Effector CD4-positive, alpha-beta T cell (primary cell): ENCODE results near the gene SPATA24.
"Not testable (repeated sequence)": the region's sequence is repeated elsewhere in the genome, so short reads cannot be mapped to it uniquely, and the experiment has no call there.

Experiments
- DNase-seq: peaks from one replicate; pipeline ENCODE4 v3.0.0-alpha.2; 2020

SPATA24 gene

DNA sequence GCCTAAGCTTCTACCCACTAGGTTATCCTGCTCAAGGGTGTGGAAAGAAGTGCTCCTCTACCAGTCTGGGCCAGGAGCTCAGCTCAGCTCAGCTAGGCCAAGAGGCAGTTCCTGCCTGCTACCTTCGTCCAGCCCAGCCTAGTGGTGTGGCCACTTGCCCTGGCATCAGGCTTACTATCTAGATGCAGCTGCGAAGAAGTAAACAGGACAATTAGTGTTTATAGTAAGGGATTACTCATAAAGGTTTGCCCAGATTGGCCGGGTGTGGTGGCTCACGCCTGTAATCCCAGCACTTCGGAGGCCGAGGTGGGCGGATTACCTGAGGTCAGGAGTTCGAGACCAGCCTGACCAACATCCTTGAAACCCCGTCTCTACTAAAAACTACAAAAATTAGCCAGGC is 12.8 kb upstream of the SPATA24 start:
- no peak for DNase-seq

DNA sequence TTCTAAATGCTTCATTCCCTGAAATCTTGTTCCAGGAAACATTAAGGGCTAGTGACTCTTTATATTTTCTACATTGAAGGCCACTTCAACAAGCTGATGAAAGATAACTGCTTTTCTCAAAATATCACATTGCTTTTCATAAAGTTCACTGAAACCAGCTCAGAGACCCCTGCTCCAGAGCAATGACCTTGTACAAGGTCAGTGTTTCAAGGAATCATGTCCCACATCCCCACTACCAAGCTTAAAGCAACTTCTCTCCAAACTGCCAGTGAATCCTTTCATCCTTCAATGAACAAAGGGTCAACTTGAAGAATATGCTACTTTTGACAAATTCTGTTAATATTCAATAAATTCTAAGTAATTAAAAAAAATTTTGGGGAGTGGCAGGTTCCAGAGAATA is 12.0 kb upstream of the SPATA24 start:
- no peak for DNase-seq

DNA sequence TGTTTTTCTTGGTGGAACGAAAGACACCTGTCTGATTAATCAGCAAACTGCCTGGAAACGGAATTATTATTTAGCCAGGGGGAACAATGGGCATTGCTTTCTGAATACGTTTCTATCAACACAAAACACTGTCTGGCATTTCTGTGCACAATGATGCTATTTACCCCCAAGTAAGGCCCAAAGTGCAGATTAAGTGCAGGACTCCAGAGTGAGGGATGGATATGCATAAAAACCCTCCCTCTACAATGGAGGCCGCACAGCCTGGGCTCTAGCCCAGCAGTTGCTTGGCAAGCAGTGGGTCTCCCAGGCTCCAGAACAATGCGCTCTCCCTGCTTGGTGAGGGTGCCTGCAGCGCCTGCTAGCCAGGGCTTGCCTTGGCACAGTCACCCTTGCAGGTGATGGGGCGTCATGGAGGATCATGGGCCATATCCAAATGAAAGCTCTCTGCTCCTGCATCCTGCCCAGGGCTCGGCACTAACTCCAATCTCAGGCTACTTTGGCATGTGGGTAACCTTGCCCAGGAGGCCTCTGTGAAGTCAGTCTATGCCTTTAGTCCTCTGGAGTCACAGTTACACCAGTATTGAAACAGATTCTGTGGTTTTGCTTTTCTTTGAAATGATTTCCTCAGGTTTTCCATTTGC is 11.5 kb upstream of the SPATA24 start:
- no peak for DNase-seq

DNA sequence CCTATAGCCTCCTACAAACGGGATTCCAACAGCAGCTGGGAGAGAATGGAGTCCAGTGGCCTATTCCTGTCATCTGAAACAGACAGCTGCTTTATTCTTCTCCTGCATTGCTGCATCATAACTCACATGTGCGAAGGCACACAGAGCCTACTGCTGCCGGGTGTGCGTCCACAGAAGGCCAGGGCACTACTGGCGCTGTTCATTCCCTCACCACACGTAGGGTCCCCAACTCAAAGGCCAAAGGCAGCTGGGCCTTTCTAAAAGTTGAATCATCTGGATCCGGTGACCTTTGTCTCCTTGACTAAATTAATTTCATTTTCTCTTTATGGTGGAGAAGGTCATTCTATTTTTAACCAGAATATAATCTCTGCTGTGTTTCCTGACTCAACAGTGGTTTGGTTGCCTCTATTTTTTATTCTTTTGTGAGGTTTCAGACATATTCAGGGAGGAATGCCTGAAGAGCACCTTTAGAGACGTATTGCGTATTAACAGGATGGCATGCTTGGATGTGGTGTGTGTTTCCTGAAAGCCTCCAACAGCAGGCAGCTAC is 10.8 kb upstream of the SPATA24 start:
- DNase-seq, result no peak

DNA sequence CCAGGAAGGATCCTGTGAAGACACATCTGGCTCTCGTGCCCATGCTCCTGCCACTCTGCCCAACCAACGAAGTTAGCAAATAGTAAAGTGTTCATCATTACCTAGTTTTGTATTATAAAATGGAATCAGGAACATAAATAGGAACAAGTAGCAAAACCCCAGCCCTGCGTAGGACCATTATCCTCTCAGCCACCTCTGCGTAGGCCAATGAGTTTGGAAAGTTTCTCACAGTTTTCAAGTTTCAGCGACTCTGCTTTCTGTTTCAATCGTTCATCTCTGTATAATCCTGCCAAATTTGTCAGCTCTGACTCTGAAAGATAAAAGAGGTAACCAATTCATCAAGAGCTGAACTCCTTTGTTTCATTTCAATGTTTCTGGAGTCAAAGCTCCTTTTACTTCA is 10.1 kb upstream of the SPATA24 start:
- no peak for DNase-seq

DNA sequence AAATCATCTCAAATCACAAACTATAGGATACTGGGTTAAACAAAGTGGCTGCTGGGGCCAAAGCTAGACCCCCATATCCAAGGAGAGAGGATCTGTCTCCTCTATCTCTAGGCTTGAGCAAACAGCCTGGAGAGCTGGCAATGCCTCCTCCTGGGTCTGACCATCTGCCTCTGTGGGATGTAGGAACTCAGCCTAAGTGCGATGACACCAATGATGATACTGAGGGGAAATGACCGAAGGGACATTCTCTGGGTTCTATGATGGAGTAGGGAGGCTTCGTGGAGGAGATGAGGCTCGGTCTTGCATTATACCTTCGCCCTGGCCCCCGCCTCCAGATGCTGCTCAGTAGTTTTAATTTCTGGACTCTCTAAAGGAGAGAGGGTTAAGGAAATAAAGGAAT is 9.3 kb upstream of the SPATA24 start:
- no peak for DNase-seq

DNA sequence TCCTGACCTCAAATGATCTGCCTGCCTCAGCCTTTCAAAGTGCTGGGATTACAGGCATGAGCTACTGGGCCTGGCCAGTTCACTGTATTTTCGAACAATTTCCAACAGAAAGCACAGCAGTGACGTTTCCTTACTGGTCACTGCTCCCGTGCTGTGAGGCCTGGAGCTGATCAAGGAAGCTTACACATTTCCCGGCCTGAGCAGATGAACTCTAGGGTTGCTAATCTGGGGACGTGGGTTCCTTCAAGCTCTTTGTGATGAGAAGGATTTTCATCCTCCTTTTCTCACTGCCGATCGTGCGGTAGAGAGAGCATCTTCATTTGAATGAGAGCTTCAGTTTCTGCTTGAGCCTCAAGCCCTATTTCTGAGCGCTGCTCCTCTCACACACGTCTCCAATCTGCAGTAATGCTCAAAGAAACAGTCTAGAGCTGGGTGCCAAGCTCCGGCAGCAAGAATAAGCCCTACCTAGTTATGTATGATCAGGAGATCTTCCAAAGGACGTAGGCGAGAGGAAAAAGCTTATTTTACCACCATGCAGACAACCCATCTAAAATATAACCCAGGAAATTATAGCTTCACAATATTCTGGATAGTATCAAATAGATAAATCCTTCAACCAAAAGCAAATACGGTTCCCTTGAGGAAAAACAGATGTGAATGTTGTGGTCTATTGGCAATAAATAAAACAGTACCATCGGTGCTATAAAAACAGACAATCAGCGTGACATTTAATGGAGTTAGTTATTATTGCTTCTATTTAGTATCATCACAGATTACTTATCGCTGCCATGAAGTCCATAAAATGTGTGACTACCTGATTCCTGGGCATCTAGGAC is 7.3 kb upstream of the SPATA24 start:
- no peak for DNase-seq

DNA sequence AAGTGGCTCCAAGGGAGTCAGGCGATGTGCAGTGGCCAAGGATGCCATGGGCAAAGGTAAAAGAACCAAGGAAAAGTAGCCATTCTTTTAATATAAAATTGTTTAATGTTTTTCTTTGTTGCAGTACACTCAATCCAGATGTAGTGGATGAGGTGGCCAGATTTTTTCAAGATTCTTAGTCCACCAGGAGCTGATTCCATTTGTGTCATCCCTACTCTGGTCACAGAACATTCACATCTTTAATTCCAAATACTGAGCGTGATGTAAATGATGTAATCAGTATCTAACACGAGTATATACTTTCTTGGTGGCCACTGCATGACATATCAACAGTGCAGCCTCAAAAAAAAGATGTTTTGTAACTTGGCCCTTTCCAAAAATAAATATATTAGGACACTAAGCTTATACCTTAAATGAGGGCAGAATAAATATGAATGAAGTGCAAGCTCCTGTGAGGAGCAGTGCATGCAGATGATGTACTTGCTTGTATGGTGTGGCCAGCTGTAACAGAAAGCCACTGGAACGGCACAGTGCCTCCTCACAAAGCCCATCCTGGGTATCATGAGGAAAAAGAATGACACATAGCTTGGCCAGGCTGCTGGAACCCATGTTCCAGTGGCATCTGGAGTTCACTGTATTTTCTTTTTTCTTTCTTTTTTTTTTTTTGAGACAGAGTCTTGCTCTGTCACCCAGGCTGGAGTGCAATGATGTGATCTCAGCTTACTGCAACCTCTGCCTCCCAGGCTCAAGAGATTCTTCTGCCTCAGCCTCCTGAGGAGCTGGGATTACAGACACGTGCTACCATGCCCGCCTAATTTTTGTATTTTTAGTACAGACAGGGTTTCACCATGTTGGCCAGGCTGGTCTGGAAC is 6.5 kb upstream of the SPATA24 start:
- DNase-seq, result no peak

DNA sequence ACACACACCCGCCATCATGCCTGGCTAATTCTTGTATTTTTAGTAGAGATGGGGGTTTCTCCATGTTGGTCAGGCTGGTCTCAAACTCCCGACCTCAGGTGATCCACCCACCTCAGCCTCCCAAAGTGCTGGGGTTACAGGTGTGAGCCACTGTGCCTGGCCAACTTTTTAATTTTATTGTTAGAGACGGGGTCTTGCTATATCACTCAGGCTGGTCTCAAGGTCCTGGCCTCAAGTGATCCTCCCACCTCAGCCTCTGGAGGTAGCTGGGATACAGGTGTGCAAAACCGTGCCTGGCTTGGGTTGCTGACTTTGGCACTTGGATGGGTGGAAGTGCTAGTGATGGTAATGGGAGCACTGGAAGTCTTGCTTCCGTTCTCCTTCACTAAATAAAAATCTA is 5.2 kb upstream of the SPATA24 start:
- DNase-seq, result not testable (repeated sequence)

DNA sequence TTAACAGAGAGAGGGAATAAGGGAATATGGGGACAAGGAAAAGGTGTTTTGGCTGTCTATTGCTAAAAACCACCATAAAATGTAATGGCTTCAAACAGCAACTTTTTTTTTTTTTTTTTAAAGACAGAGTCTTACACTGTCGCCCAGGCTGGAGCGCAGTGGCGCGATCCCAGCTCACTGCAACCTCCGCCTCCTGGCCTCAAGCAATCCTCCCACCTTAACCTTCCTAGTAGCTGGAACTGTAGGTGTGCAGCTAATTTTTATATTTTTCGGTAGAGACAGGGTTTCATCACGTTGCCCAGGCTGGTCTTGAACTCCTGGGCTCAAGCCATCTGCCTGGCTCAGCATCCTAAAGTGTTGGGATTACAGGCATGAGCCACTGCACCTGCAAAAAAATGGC is 4.3 kb upstream of the SPATA24 start:
- DNase-seq, result no peak

DNA sequence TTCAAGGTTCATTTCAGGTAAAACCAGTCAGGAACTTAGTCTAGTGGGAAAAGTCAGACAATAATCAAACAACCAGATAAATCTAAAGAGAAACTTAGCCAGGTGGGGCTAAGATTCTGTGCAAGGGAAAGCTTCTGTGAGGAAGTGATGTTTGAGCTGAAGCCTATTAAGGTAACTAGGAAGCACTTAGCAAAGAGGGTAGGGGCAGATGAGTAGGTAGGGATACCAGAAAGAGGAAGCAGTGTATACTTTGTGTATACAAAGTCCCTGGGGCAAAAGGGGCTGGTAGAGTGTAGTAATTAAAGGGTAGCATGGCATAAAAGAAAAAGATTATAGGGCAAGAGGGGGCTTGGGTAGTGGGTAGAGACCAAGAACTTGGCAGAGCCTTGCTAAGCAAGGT is 3.6 kb upstream of the SPATA24 start:
- DNase-seq, result no peak

DNA sequence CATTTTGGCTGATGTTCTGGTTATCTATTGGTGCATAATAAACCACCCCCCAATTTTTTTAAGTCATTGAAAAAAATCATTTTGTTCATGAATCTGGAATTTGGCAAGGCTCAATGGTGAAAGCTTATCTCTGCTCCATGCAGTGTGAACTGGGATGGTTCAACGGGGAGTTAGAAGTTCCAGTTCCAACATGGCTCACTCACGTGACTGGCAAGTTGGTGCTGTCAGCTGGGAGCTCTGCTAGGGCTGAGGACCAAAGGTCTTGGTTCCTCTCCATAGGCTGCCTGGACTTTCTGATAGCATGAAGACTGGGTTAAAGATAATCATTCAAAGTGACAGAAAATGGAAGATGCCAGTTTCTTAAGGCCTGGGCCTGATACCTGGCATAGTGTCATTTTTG is 3.1 kb upstream of the SPATA24 start:
- no peak for DNase-seq

DNA sequence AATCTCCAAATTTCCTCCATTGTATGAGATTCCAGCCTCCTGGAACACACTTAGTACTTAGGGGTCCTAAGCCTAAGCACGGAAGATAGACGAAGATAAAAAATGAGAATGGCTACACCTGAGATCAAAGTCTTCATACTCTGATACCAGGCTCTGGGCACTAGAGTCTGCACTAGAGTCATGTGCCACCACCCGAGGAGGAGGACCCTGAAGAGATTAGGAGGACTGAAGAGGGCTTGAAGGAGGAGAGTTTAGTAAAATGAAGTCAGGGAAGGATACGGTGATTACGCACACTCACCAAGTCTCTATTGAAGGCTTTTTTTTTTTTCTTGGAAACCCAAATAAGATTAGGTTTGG is 573 bp upstream of the SPATA24 start:
- DNase-seq, result no peak

DNA sequence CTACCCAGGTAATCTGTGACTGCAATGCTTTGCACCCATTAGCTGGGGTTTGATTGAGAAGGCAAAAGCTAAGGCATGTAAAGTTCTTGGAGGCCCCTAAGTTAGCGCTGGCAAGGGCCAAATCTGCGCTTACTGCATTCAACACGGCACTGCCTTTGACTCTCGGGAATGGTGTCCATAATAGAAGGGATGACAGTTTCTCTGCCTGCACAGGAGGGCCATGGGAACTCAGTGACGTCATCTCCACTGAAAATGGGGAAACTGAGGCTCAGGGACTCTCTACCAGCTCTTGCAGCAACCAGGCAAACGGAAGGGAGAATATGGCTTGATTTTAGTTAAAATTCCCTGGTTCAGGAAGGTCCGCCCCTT is 487 bp downstream of the SPATA24 start:
- DNase-seq, result no peak

DNA sequence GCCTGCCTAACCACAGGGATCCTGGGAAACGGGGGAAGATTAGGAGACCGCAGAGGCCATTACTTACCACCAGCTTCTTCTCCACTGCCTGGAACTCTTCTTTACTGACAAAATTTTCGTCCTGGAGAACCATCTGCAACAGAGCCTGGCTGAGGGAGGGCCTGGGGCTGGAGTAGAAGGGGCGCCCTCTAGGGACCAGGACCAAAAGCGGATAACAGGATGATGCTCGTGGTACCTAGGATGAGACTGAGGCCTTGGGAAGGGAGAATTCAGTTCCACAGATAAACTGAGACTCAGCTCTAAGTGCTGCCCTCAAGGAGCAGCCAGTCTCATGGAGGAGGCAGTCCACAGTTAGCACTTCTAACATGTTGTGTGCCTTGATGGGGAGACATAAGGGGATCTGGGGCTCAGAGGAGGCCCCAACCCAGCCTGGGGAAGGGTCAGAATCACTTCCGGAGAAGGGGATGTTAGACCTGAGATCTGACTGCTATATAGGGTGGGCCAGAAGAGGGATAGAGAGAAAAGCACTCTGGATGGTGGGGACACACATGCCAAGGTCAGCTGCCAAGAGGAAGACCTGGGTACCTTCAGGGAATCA is 1.2 kb downstream of the SPATA24 start:
- DNase-seq, result no peak

DNA sequence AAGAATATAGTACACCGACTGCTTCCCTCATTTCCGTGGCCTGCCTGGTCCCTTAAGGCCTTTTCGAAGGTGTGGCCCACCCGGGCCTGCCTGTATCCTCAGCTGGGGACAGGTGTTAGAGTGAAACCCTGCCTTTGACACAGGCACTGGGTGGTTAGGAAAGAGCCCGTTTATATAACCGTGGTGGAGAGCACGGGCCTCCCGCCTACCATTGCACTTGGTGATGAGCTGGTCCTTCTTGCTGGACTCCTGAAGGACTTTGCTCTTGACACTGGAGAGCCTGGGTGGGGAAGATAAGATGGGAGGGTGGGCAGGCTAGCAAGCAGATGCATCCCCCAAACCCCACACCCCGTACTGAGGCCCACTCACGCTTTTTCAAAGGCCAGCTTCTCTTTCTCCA is 2.3 kb downstream of the SPATA24 start:
- DNase-seq, result no peak

DNA sequence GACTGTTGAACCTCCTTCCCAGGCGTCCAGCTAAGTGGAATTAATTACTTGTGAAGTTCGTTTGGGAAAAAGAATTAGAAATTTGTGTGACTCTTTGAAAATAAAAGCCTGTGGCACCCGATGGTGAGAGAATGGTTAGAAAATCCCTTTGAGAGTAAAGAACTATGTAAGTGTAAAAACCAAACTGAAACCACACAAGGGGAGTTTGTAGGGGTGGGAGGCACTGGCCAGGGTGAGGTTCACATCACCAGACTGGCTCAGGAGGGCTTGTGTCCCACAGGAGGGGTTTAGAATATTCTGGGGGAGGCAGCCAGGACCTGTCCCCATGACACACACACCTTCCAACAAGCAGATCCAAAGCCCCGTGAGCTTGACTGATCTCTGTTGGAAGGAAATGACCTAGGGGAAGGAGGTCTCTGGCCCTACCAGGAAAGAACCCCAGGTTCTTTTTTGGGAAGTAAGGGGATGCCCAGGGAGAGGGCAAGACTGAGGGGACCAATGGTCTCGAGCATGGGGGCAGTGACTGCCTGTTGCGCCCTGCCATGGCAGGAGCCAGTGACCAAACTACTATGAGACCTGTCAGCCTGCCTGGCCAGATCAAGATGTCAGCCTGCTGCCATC is 4.3 kb downstream of the SPATA24 start:
- no peak for DNase-seq

DNA sequence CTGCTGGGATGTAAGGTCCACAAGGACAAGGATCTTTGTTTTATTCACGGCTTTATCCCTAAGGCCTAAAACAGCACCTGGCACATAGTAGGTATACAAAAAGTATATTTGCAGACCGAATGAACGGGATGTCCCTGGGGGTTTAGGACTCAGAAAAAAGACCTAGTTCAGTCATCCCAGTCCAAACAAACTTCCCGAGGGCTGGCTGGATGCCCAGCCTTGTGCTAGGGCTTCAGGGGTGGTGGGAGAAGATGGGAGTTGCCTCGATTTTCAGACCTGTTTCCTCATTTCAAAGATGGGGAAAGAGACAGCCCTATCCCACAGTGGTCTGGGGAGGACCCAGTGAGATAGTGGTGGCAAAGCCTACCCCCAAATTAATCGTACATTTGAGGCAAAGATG is 6.0 kb downstream of the SPATA24 start:
- DNase-seq, result no peak

DNA sequence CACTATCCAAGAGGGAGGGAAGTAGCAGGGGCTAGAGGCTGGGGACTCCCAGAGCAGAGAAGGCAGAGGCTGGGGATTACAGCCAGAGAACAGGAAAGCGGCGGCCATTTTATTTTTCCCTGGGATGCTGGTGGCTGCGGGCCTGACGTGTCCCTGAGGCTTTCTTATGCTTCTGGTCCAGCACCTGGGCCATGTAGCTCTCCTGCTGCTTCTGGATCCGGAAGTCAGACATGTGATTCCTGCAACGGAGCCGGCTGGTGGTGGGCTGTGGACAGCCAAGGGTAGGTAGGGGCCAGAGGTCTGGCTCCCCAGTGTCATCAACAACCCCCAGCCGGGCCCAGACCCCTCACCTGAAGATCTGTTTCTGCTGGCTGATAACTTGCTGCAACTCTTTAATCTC is 7.2 kb downstream of the SPATA24 start:
- no peak for DNase-seq

DNA sequence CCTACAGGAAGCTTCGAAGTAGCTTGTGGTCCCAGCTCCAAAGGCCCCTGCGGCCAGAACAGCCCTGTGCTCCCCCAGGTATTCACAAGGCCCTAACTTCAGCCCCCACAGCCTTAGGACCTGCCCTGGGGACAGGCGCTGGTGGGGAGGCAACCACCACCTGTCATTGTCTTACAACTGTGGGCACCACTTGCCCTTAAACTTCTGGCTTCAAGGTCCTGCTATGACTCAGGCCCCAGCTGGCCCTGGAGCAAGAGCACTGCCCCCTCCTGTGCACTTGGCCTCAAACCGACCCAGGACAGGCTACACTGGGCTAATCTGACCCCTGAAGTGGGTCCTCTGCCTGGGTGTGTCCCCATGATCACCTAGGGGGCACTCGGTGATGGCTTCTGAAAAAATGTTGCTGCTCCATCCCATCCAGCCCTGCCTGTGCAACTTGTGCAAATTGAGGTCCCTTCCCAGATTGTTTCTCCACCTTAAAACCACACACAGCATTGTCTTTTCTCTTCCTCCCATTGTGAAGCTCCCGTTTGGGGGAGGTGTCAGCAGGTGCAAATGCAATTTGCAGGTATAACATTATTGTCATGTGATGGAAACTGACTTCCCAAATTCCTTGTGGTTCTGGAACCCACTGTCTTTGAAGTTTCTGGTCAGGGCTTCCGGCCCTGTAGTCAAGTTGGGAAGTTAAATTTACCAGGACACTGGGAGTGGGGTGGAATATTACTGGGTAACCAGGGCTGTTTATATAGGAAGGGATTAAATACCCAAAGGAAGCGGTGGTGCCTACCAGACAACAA is 7.8 kb downstream of the SPATA24 start:
- no peak for DNase-seq

DNA sequence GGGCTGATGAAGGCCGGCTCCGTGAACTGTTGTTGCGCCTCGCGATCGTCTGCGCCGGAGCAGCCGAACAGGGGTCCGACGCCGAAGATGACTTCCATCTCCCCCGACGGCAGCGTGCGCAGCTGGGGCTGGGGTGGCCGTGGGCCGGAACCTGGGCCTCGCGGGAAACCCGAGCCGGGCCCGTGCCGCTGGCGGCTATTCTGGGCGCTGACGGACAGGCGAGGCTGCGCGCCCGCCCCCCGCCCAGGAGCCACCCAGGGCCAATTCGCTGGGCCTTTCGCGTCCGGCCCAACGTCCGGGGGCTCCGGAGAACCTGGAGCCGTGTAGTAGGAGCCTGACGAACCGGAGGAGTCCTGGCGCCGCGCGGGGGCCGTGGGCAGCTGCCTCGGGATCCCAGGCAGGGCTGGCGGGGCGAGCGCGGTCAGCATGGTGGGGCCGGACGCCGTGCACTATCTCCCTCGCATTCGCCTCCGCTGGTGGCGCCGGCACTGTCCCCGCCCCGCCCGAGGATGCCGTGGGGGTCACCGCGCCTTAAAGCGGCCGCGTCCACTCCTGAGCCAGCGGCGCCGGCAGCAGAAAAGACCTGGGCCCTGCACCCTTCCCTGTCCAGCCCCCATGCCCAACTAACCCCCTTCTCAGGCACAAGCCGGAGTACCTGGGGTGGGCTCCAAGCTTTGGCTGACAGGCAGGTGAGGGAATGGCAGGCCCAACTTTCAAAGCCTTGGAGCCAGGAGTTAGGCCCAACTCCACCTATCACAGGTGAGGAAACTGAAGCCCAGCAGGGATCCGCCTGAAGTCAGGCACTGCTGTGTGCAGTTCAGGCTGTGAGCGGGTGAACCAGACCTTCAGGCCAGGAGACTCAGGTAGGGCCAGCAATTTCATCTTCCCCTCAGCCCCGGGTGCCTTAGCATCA is 9.0 kb downstream of the SPATA24 start, which contains the start of gene PROB1:
PROB1 (minus strand) TSS at position 451 of the 913 bp plus-strand sequence; CDS start at position 428, 23 bp downstream.
- DNase-seq, result no peak
